Measurements from ENCODE around the gene ZNF524.
A peak's percentile ranks its signal among the peaks of the same experiment; 100 is the strongest.

Gene ZNF524

DNA sequence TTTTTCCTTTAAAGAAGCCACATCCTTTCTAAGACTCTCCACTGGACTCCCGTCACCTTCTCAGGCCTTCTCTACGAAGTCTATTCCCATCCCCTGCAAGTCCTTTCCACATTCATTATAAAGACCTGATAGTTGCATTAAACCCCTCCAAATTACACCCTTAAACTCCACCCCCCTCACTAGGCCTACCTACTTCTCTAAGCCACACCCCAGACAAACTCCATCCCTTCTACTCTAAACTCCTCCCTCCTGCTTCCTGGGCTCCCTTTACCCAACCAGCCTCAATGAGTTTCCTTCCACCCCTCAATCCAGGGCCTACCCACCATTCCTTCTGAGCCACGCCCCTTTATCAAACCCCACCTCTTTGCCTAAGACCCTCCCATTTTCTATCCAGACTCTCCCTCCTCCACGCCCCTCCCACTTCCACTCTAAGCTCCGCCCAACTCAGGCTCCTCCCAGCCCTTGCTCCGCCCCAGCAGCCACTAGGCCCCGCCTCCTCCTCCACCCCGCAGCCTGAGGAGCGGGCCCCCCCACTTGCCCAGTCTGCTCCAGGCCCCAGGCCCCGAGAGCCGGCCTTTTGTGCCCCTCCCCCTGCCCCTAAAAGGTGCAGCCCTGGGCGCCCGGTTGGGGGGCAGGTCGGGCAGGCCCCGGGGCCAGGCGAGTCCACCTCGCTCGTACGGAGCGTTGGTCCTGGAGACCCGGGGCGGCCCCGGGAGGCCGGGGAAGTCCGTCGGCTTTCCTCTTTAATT lies 1.2 kb upstream of the ZNF524 start:
- Histone ChIP-seq H3K79me2 (ENCODE audit: control insufficient read depth, low read length) (peaks cover 9% of the 10 kb centered on the region), H3F3A (ENCODE audit: control insufficient read depth, insufficient read depth) (peaks cover 11% of the 10 kb centered on the region), H4K20me1 (ENCODE audit: control insufficient read depth, insufficient read depth, low read depth, low read length) (no peaks in the 10 kb centered on the region), H3K9me2 (replicated peaks; ENCODE audit: control insufficient read depth, low read length) (no peaks in the 10 kb centered on the region), H3K27ac (ENCODE audit: low read depth, low read length) (peak overlapping the region; percentile 88), H3K4me3 (ENCODE audit: low read length) (peak overlapping the region; percentile 84), H3K4me2 (ENCODE audit: low read length) (peak overlapping the region; percentile 84), H3K36me3 (ENCODE audit: control insufficient read depth, low read length) (peaks cover 33% of the 10 kb centered on the region), H3K9me3 (ENCODE audit: control insufficient read depth, insufficient read depth, low read length) (no peaks in the 10 kb centered on the region), H3K4me1 (ENCODE audit: control insufficient read depth, low read length) (peaks cover 28% of the 10 kb centered on the region), H3K27me3 (ENCODE audit: control insufficient read depth, low read length) (no peaks in the 10 kb centered on the region)
- TF ChIP-seq, protein P1, sequence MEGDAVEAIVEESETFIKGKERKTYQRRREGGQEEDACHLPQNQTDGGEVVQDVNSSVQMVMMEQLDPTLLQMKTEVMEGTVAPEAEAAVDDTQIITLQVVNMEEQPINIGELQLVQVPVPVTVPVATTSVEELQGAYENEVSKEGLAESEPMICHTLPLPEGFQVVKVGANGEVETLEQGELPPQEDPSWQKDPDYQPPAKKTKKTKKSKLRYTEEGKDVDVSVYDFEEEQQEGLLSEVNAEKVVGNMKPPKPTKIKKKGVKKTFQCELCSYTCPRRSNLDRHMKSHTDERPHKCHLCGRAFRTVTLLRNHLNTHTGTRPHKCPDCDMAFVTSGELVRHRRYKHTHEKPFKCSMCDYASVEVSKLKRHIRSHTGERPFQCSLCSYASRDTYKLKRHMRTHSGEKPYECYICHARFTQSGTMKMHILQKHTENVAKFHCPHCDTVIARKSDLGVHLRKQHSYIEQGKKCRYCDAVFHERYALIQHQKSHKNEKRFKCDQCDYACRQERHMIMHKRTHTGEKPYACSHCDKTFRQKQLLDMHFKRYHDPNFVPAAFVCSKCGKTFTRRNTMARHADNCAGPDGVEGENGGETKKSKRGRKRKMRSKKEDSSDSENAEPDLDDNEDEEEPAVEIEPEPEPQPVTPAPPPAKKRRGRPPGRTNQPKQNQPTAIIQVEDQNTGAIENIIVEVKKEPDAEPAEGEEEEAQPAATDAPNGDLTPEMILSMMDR (IDR thresholded peaks at IDR 0.05; ENCODE audit: low read depth, low read length, poor library complexity, severe bottlenecking): no peak
- no peak for TF ChIP-seq EZH2phosphoT487 (IDR thresholded peaks at IDR 0.05; ENCODE audit: borderline replicate concordance, low read length)

DNA sequence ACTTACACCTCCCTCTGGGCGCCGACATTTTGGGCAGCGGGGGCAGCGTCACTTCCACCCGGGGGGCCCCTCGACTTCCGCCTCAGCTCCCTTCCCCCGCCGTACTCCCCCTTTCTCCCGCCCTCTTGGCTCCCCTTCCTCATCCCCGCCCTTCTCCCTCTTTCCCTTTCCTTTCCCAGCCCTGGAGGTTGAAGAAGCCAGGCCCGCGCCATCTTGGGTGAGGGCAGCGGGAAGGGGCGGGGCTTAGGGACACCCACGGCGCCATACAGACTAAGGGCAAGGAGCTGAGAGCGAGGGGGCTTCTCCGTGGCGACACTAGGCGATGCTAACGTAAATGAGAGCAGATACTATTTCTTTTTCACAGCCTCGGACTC lies 633 bp upstream of the ZNF524 start, which contains the start of gene FIZ1:
Gene FIZ1, minus strand, starts transcription at position 50 of the 374 bp plus-strand sequence. CDS start 1,652 bp downstream, outside the sequence.
- H3F3A ChIP-seq (ENCODE audit: control insufficient read depth, insufficient read depth): peaks cover 13% of the 10 kb centered on the region
- peak within 1 kb of the TSS; percentile 88 for H3K27ac ChIP-seq (ENCODE audit: low read depth, low read length)
- no peaks in the 10 kb centered on the region for H4K20me1 ChIP-seq (ENCODE audit: control insufficient read depth, insufficient read depth, low read depth, low read length)
- peak within 1 kb of the TSS; percentile 84 for H3K4me2 ChIP-seq (ENCODE audit: low read length)
- peaks cover 33% of the 10 kb centered on the region for H3K36me3 ChIP-seq (ENCODE audit: control insufficient read depth, low read length)
- no peaks in the 10 kb centered on the region for H3K9me2 ChIP-seq (replicated peaks; ENCODE audit: control insufficient read depth, low read length)
- peaks cover 33% of the 10 kb centered on the region for H3K4me1 ChIP-seq (ENCODE audit: control insufficient read depth, low read length)
- no peaks in the 10 kb centered on the region for H3K27me3 ChIP-seq (ENCODE audit: control insufficient read depth, low read length)
- no peaks in the 10 kb centered on the region for H3K9me3 ChIP-seq (ENCODE audit: control insufficient read depth, insufficient read depth, low read length)
- peaks cover 9% of the 10 kb centered on the region for H3K79me2 ChIP-seq (ENCODE audit: control insufficient read depth, low read length)
- H3K4me3 ChIP-seq (ENCODE audit: low read length): peak within 1 kb of the TSS; percentile 84
- no peak for TF ChIP-seq EZH2phosphoT487 (IDR thresholded peaks at IDR 0.05; ENCODE audit: borderline replicate concordance, low read length)
- TF ChIP-seq, protein P1 (IDR thresholded peaks at IDR 0.05; ENCODE audit: low read depth, low read length, poor library complexity, severe bottlenecking): no peak

DNA sequence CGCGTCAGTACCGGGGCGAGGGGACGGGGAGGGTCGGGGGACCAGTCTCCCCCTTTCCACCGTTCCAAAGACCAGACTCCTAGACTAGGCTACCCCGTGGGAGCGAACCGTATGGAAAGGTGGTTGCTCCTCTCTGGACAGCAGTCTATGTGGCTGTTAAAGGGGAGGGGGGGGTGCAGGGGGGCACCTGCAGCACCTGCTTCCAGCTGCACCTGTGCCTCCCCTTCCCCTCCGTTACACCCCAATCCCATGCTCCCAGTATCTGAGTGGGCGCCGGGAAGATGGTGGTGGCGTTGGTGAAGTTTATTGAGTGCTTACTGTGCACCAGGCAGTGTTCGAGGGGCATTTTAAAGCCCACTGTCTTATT lies 557 bp downstream of the ZNF524 start:
- Histone ChIP-seq H3K4me3 (ENCODE audit: low read length) (peak overlapping the region; percentile 84), H3K9me3 (ENCODE audit: control insufficient read depth, insufficient read depth, low read length) (no peaks in the 10 kb centered on the region), H3K27me3 (ENCODE audit: control insufficient read depth, low read length) (no peaks in the 10 kb centered on the region), H3K4me2 (ENCODE audit: low read length) (peak overlapping the region; percentile 64), H4K20me1 (ENCODE audit: control insufficient read depth, insufficient read depth, low read depth, low read length) (no peaks in the 10 kb centered on the region), H3K27ac (ENCODE audit: low read depth, low read length) (peak overlapping the region; percentile 88), H3F3A (ENCODE audit: control insufficient read depth, insufficient read depth) (peaks cover 20% of the 10 kb centered on the region), H3K36me3 (ENCODE audit: control insufficient read depth, low read length) (peaks cover 24% of the 10 kb centered on the region), H3K4me1 (ENCODE audit: control insufficient read depth, low read length) (peaks cover 40% of the 10 kb centered on the region), H3K79me2 (ENCODE audit: control insufficient read depth, low read length) (peaks cover 10% of the 10 kb centered on the region), H3K9me2 (replicated peaks; ENCODE audit: control insufficient read depth, low read length) (no peaks in the 10 kb centered on the region)
- TF ChIP-seq, protein P1 (IDR thresholded peaks at IDR 0.05; ENCODE audit: low read depth, low read length, poor library complexity, severe bottlenecking): no peak
- no peak for TF ChIP-seq EZH2phosphoT487 (IDR thresholded peaks at IDR 0.05; ENCODE audit: borderline replicate concordance, low read length)
